NCI-H2196 (cell line): ENCODE measurements around the gene PMM2.

Experiments used
- DNase-seq: peaks from one replicate; lab custom pipeline; 2025; ENCODE audit not compliant: unreplicated experiment; lab: John Stamatoyannopoulos, UW

Gene PMM2

GRCh38 chr16:8849411-8850011, 51.9 kb downstream of the PMM2 start:
- no peak for DNase-seq

- DNase-seq, result no peak
Measured at GRCh38 chr16:8850279-8850885, 52.7 kb downstream of the PMM2 start.

DNA sequence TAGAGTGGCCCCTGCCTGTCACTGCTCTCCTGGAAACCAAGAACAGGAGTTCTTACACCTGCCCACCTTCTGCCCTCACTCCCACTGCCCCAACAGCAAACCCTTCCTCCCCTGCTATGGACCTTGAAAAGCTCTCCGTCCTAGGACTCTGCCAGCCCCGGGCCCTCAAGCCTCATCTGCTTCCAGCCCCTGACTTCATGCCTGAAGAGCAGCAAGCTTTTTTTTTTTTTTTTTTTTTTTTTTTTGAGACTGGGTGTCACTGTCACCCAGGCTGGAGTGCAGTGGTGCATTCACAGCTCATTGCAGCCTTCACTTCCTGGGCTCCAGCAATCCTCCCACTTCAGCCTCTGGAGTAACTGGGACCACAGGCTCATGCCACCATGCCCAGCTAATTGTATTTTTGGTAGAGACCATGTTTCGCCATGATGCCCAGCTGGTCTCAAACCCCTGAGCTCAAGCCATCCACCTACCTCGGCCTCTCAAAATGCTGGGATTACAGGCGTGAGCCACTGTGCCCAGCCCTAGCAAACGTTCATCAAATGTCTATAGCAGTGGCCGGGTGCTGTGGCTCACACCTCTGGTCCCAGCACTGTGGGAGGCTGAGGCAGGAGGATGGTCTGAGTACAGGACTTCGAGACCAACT, 54.2 kb downstream of the PMM2 start:
- DNase-seq, result no peak

DNA sequence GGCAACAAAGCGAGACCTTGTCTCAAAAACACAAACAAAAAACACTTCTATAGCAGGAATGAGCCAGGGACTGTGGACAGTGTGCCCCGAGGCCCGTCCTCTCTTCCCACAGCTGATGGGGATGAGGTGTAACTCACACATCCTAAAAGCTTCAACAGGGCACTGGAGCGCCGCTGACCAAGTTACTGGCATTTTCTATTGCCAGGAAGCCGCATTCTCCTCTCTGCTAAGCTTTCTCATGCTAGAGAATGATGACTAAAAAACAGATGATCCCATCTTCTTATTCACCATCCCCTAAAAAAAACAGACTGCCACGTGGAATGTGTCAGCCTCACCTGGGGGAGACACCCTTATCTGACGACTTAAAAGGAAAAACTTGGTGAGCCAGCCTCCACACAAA, 54.9 kb downstream of the PMM2 start:
- no peak for DNase-seq

DNA sequence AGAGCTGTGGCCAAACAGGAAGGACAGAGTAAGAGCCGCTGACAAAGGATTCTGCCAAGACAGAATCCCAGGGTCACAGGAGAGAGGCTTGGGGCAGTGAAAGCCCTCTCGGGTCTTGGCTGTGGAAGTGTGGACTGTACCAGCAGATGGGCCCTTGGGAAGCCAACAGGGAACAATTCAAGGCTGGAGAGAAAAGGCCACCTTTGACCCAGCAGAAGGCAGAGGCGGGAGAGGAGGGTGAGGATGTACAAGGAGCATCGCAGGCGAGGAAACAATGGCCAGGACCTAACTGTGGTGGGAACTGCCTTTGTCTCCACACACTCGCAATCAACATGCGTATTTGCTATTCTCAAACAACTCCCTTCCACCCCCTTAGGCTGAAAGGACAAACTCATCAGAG, 55.5 kb downstream of the PMM2 start:
- no peak for DNase-seq

DNA sequence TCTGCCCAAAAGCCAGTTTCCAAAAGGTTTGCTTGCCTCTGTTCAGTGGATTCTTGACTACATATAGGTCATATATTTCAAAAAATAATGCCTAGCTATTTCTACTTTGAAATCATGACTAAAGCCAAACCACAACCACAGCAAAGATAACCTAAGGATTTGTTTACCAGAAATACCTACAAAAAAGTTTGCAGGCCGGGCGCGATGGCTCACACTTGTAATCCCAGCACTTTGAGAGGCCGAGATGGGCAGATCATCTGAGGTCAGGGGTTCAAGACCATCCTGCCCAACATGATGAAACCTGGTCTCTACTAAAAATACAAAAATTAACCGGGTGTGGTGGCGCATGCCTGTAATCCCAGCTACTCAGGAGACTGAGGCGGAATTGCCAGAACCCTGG, 56.0 kb downstream of the PMM2 start:
- no peak for DNase-seq

DNA sequence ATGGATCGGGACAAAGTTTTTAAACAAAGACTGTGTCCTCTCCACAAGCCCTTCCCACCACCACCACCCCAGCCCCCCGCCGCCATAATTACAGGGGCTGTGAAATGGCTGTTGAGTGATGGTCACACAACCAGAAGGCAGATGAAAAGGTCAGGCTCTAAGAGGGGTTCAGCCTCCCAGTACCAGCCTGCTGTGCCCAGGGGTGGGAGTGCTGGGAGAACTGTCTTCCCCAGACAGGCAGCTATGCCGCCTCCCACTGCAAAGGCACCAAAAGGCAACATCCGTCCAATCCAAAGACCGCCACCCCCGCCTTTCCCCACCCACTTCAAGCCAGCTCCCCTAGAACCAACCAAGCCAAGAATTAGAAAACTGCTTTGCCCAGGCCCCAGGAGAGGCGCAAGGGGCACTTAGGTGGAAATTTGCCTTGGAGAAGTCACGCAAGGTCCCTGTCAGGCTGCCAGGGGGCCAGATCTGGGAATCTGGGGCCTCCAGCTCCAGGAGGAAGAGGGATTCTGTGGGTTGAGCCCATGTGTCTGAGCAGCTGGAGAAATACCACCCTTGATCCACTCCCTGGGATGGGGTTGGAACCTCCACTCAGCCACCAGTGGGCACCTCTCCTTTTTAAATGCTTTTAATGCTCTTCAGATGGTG, 56.8 kb downstream of the PMM2 start:
- DNase-seq, result no peak

GRCh38 chr16:8855051-8855786, 57.6 kb downstream of the PMM2 start:
- DNase-seq, result no peak

DNA sequence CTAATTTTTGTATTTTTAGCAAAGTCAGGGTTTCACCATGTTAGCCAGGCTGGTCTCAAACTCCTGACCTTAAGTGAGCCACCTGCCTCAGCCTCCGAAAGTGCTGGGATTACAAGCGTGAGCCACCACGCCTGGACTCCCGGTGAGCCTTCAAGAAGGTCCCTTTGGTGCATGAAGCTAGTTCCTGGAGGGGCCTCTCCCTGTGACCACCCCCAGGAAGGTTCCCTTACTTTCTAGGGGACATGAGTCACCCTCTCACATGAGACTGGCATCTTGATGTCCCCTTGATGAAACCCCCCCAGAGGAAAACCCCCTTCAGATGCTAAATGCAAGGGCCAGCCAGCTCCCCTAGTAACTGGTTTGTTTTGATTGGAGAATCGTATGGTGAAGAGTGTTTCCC, 58.3 kb downstream of the PMM2 start:
- DNase-seq, result no peak

DNA sequence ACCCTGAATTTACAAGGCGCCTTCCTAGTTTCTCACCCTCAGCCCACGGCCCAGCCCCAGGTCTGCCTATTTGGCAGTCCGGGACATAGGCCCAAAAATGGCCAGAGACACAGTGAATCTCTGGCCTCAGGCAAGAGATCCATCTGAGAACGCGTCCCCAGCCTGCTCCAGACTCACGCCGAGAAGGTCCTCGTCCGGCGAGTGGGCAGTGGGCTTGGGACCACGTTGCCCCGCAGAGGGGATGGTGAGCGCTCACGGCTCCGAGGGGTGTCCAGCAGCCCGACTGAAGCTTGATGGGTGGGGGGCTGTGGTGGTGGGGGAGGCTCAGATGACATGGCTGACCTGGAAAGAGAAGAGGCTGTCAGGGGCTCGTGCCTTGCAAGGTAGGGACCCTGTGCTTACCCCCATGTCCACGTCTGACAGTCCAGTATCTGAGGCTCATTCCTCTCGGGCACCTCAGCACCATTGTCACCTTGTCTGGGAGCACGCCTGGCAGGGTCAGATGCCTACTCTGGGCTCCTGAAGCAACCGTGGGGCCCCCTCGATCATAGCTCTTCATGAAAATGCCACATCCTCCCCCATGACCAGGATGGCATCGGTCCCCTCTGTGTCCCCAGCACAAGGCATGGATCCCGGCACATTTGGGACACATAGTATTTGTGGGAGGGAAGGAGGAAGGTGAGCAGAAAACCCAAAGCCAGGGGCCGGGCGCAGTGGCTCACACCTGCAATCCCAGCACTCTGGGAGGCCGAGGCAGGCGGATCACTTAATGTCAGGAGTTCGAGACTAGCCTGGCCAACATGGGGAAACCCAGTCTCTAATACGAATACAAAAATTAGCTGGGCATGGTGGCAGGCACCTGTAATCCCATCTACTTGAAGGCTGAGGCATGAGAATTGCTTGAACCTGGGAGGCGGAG, 61.6 kb downstream of the PMM2 start:
- DNase-seq, result no peak

- DNase-seq, result no peak
Measured at GRCh38 chr16:8859913-8860881, 62.6 kb downstream of the PMM2 start.

GRCh38 chr16:8861563-8862308, 64.1 kb downstream of the PMM2 start:
- no peak for DNase-seq

DNA sequence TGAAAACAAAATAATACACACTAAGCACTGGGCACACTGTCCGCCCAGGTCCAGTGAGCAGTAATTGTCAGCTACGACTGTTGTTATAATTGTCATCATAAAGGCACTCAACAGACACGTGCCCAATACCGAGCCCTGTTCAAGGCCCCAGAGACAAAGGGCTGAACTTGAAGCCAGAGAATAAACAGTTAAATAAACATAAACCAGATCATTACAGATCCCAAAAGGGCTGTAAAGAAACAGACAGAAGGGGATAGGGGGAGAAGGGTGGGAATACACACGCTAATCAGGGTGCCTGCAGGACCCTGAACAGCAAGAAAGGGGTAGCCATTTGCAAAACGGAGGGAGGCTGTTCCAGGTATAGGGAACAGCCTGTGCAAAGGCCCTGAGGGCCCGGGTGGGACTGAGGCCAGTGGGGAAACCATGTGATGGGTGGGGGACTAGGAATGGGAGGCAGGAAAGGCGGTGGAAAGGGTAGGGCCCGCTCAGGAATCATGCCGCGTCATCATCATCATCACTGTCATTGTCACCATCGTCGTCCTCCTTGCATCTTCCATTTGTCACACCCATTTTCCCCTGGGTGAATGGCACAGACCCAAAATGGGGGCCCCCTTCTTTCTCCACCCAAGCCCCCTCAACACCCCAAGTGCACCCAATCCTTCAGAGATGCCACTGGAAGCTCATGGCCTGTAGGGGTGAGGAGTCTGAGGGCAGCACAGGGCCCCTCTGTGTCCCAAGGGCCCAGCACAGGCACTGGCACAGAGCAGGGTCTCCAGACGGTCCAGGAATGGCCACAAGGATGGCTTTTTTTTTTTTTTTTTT, 64.9 kb downstream of the PMM2 start:
- no peak for DNase-seq

DNA sequence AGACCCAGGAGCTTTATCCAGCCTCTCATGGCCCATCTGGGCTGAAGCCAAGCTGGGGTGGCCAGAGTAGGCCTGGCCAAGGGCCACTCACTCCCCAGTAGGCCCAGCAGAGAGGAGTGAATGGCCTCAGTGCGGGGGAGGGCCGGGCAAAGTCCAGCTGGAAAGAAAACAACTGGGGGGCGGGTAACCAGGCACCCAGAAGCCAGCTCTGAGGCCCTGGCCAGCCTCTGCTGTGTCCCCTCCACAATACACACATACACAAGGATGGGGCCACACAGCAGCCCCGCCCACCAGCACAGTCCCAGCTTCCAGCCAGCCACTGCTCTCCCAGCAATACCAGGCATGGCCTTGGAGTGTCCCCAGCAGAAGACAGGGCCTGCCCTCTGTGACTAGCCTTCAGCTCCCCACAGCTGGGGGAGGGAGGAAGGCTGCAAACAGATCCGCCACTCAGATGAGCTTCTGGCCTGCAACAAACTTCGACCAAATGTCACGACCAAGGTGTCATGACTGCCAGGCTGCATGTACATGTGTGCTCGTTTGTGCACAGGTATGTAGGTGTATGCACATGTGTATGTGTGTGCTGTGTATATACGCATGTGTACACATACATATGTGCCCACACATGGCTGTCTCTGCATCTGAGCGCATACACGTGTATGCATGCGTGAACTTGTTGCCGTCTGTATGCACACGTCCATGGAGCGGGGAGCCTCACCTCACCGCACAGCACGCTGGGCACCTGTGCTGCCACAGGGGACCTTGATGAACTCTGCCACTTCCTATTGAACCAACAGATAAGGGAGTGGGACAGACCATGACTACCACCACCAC, 66.2 kb downstream of the PMM2 start:
- no peak for DNase-seq

- no peak for DNase-seq
Measured at GRCh38 chr16:8864480-8865110, 67.0 kb downstream of the PMM2 start.

DNA sequence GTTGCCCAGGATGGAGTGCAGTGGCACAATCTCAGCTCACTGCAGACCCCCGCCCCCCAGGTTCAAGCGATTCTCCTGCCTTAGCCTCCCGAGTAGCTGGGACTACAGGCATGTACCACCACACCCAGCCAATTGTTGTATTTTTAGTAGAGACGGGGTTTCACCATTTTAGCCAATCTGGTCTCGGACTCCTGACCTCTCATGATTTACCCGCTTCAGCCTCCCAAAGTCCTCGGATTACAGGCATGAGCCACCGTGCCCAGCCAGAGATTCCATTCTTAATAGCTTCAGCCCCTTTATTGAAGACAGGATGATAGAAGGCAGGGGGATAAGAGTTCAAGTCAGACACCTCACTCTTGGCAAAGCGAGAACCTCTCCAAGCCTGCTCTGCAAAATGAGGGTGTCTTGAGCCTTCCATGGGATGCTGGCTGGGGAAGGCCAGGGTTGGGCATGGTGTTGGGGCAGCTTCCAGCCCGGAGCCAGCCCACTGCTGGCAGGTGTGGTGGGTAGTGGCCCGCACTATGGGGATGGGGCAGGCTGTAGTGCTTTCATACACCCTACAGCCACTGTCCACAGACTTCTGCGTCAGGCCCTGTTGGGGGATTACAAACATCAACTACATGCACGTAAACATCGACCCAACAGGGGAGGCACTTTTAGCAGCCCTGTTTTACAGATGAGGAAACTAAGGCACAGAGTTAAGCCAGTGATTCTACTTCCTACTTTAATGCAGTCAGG, 67.7 kb downstream of the PMM2 start:
- no peak for DNase-seq
